Astrocyte (in vitro differentiated cells and primary cell): ENCODE results near the gene PROM1.

Experiments
- CTCF ChIP-seq: IDR thresholded peaks from 2 replicates; pipeline ENCODE4 v1.5.1; 2011; ENCODE audit warnings: low read depth, mild to moderate bottlenecking, inconsistent platforms, low read length, moderate library complexity; ENCODE audit not compliant: insufficient read depth
- EZH2 ChIP-seq: IDR thresholded peaks from 2 replicates; pipeline ENCODE4 v1.6.1; 2012; ENCODE audit warnings: mild to moderate bottlenecking, low read length, inconsistent platforms; ENCODE audit not compliant: insufficient read depth

GRCh38 chr4:15918484-15919129, 165.2 kb downstream of the PROM1 start:
- no peak for TF ChIP-seq CTCF
- TF ChIP-seq EZH2: no peak
